ENCODE results near the gene MCTP1.
"Not testable (repeated sequence)": the region's sequence is repeated elsewhere in the genome, so short reads cannot be mapped to it uniquely, and the experiment has no call there.

MCTP1 gene

GRCh38 chr5:94849821-94850736 lies 434.8 kb downstream of the MCTP1 start:
- DNase-seq, result peak; percentile 13

DNA sequence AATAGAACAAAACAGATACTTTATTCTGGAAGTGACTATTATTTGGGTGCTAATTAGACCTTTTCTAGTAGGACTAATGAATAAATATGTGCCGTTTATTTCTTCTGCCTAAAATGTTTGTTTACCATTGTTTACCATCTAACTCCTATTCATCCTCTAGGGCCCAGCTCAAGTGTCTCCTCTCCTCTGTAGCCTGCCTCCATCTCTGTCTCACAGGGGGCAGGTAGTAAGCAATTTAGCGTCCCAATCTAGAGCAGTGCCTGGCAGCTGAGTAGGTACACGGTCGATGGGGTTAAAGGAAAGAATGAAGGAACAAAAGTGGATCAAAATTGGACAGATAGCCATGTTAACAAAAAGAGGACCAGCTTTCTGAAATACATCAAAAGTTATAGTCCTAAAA lies 435.6 kb downstream of the MCTP1 start:
- no peak for DNase-seq

DNA sequence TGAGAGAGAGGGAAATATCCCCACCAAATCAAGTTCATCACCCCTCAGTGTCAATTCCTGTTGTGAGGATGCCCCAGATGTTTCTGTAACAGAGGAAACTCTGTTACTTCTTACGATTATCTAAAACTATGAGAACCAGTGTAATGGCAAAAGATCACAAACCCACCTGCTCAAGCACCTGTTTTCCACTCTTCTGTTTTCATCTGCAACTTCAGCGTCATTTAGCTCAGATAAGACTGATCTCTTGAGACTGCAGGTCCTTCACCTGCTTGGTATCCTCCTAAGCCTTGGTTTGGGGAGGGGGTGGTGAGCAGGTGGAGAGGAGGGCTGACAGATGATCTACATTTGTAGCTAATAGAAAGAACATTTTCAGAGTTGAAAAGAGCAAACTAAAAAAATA lies 437.2 kb downstream of the MCTP1 start:
- no peak for DNase-seq

DNA sequence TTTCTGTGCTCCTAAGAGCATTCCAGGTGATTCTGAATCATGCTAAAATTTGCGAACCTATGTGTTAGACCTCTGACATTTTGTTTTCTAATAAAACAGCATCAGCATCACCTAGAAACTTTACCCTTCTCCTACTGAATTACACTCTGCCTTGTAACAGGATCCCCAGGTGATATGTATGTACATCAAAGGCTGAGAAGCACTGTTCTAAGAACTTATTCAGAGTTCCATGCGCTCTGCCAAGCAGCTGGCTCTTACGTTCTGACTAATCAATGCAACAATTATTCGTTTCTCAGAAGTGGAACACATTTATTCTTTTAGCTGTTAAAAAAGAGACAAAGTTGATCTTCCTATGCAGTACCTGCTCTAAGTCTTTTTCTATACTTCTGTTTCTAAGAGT lies 437.9 kb downstream of the MCTP1 start:
- no peak for DNase-seq

DNA sequence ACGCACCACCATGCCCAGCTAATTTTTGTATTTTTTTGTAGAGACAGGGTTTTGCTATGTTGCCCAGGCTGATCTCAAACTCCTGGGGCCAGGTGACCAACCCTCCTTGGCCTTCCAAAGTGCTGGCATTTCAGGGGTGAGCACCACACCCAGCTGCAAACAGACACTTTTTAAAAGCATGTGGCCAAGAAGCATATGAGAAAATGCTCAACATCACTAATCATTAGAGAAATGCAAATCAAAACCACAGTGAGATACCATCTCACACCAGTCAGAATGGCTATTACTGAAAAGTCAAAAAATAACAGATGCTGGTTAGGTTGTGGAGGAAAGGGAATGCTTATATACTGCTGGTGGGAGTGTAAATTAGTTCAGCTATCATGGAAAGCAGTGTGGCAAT lies 439.2 kb downstream of the MCTP1 start:
- DNase-seq, result not testable (repeated sequence)

GRCh38 chr5:94841598-94842322 lies 443.1 kb downstream of the MCTP1 start:
- DNase-seq, result no peak

DNA sequence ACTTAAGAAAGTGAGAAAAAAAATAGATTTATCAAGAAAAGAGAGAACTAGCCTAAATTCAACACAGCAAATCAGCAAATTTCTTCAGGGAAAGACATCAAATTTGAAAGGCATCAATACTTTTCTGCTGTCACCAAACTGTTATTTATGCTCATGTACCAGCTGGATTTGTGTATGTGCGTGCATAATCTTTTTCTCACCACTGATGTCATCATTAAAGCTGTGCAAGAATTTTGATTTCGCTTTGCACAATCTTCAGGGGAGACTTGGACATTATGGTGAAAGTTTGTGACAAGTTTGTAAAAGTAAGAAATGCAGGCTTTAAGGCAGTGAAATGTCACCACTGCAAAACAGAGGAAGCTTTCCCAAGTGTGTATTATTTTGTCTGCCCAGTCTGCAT lies 451.0 kb downstream of the MCTP1 start:
- no peak for DNase-seq

GRCh38 chr5:94832685-94833084 lies 452.2 kb downstream of the MCTP1 start:
- peak; percentile 7 for DNase-seq

GRCh38 chr5:94830520-94830919 lies 454.4 kb downstream of the MCTP1 start:
- no peak for DNase-seq

DNA sequence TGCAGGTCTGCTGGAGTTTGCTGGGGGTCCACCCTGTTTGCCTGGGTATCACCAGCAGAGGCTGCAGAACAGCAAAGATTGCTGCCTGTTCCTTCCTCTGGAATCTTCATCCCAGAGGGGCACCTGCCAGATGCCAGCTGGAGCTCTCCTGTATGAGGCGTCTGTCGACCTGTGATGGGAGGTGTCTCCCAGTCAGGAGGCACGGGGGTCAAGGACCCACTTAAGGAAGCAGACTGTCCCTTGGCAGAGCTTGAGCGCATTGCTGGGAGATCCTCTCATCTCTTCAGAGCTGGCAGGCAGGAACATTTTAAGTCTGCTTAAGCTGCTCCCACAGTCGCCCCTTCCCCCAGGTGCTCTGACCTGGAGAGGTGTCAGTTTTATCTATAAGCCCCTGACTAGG lies 456.7 kb downstream of the MCTP1 start:
- DNase-seq, result not testable (repeated sequence)

- DNase-seq, result no peak
Observed at GRCh38 chr5:94820488-94820887, 464.4 kb downstream of the MCTP1 start.

DNA sequence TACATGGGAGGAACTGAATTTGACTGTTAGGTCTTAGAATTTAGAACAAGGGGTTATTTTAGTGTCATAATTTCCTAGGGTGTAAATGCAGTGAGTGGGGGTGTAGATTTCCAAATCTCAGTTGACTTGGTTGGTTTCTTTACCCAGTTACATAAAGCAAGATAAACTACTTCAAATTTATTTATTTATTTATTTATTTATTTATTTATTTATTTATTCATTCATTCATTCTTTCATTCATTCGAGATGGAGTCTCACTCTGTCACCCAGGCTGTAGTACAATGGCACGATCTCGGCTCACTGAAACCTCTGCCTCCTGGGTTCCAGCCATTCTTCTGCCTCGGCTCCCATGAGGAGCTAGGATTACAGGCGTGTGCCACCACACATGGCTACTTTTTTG lies 466.0 kb downstream of the MCTP1 start:
- DNase-seq, result no peak

GRCh38 chr5:94815313-94816039 lies 469.4 kb downstream of the MCTP1 start:
- peak; percentile 6 for DNase-seq

DNA sequence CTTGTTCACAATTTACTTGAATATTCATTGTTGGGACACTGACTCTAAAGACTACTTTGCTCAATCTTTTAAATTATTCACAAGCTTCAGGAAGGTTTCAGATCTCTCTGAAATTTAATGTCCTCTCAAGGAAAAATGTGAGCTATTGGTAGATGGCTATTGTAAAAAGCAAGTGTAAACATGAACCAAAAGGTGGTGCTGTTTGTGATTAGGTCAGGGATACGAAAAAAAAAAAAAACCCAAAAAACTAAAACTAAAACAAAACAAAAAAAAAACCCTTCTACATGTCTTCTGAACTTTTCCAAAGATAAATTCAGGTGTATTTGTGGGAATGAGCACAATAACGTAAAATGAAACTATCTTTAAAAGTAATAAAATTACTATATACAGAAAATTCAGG lies 472.7 kb downstream of the MCTP1 start:
- no peak for DNase-seq

DNA sequence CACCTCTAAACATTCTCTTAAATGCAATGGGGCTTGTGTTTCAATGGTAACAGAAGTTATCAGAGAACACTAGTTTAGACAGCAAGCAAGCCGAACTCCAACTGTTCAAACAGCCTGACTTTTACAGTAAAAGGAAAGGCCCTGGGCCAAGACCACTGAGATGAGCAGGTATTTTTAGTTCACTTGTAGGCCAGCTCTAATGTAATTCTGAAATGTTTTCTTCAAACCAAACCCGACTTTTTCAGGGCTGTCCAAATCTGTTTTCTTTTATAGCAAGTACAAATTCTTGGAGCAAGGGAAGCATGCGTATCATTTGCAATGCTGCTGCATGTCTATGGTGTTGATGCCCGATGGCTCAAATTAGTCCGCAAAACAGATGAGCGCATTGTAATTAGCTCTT lies 473.6 kb downstream of the MCTP1 start:
- no peak for DNase-seq

DNA sequence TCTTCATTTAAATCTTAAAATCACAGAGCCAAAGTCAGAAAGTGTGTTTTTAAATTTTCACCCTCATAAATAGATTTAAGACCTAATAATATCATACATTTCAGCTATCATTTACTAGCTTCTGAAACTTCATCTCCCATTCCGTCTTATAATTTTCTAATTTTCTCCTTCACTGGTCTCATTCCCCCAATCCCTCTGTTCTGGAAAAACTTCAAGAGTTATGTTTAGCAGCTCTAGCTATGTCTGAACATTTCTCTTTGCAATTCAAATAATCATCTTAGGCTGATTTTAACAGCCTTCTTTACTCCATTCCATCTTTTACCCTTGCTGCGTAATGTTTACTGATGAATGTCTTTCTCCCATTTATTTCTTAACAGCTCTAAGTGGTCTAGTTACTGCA lies 474.0 kb downstream of the MCTP1 start:
- DNase-seq, result no peak

GRCh38 chr5:94810281-94810680 lies 474.6 kb downstream of the MCTP1 start:
- DNase-seq, result no peak

GRCh38 chr5:94808497-94808896 lies 476.4 kb downstream of the MCTP1 start:
- DNase-seq, result no peak

GRCh38 chr5:94807985-94808384 lies 476.9 kb downstream of the MCTP1 start:
- DNase-seq, result no peak

GRCh38 chr5:94802450-94802849 lies 482.4 kb downstream of the MCTP1 start:
- DNase-seq, result no peak

DNA sequence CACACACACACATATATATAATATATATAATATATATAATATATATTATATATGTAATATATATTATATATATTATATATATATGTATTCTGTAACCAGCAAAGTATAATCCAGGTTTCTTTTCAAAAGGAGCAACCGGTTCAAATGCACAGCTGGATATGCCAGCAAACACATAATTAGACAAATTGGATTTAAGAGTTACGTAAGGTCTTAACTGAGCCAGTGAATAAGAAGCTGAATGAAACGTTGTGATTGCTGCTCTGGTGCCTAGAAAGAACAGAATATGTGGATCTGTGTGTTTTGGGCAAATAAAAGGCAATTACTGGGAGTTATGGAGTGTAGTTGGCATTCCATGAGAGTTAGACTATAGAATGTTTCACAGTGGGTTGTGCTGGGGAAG lies 488.3 kb downstream of the MCTP1 start:
- no peak for DNase-seq

GRCh38 chr5:94793816-94794198 lies 491.1 kb downstream of the MCTP1 start:
- DNase-seq, result no peak

DNA sequence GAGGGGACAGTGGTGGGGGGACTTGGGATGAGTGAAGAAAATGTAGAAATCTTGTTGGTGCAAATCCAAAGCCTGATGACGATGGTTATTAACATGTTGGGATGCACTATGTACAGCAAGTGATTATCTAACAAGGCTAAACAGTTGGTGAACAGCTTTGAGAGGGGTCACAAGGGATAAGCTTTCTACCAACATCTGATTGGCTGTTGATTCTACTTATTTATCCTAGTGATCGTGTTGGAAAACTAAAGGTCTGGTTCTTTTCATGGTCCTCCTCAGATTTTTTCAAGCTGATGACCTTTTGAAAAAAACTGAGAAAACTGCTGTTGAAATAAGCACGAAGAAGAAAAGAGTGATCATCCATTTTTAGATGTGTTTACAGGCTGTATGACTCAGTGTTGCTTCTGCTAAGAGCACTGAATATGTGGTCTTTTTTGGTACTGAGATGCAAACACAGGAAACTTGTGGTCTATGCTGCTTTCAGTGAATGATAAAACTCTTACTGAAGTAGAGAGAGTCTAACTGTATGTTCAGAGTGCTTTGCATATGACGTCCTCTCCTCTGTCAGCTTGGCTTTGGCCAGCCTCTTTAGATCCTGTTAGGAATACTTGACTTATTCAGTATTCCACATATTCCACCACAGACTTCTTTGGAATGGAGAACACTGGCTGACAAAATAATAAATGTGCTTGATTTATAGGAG lies 491.6 kb downstream of the MCTP1 start:
- no peak for DNase-seq
